Measurements from ENCODE around the gene PKNOX2. TPM values are rescaled to one million over a fixed set of nuclear protein-coding genes. Genes with fewer than 3 reads are reported as not detected.

PKNOX2 gene, protein sequence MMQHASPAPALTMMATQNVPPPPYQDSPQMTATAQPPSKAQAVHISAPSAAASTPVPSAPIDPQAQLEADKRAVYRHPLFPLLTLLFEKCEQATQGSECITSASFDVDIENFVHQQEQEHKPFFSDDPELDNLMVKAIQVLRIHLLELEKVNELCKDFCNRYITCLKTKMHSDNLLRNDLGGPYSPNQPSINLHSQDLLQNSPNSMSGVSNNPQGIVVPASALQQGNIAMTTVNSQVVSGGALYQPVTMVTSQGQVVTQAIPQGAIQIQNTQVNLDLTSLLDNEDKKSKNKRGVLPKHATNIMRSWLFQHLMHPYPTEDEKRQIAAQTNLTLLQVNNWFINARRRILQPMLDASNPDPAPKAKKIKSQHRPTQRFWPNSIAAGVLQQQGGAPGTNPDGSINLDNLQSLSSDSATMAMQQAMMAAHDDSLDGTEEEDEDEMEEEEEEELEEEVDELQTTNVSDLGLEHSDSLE
- total RNA-seq (2014; rRNA removed; shearing (Covaris generic)), result 0.04 and 0.10 TPM in 2 replicates

DNA sequence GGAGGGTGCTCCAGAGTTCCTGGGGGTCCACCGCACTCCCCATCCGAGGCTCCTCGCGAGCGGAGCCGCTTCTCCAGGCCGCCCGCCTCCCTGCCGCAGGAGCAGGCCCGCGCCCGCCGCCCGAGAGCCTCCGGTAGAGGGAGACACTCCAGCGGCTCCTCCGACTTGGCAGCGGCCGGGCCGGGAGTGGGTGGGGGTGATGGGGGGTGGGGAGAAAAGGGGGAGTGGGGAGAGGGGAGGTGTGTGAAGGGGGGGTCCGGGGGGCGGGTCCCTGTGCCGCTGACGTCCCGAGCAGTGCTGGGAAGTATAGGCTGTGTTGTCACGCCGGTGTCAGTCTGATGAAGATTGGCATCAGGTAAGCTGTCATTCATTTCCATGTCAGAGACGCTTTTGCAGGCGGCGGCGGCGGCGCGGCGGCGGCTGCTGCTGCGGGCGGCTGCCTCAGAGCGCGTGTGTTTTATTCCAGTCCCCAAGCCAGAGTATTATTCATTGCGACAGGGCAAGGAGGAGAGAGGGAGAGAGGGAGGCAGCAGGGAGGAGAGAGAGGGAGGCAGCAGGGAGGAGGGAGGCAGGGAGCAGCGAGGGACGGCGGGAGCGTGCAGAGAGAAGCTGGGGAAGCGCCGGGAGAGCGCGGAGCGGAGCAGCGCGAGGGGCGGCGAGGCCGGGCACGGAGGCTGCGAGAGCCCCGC lies at the start of gene PKNOX2:
Gene PKNOX2 (plus strand): TSS at position 330 of the 689 bp plus-strand sequence. CDS start 186,555 bp downstream, outside the sequence.
- DNase-seq (ENCODE audit: low spot score), result peak; percentile 48

GRCh38 chr11:125117429-125117828 lies 47.1 kb upstream of the PKNOX2 start:
- no peak for DNase-seq (ENCODE audit: low spot score)

- no peak for DNase-seq (ENCODE audit: low spot score)
Measured at GRCh38 chr11:125123194-125123946, 41.2 kb upstream of the PKNOX2 start.

DNA sequence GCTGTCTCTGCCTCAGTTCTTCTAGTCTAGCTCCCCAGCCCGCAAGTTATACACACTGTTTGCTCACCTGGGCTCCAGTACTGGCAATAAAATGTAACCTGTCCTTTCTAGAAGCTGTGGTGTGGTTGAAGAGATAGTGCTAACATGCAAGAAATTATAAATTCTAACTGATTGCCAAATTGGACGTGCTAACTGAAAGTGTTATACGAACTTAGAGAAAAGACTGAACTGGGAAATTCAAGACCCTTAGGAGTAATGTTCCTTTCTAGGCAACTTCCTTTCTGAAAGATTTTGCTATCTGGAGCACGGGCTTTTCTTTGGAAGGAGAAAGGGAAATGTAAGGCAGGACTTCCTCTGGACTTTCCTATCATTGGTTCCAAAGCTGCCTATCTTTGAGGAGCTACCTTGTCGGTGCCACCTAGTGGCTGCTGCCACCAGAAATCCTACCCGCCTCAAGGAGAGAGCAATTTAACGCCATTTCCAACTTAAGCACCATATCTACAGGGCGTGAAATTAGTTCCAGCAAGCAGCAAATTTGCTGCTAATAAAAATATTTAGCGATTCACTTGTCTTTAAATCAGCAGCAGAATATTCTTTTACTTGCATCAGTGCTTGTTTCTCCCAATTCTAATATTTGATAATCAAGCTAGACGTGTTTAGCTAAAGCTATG lies 40.5 kb upstream of the PKNOX2 start:
- DNase-seq (ENCODE audit: low spot score), result peak; percentile 91

GRCh38 chr11:125124618-125124992 lies 39.9 kb upstream of the PKNOX2 start:
- DNase-seq (ENCODE audit: low spot score), result no peak

DNA sequence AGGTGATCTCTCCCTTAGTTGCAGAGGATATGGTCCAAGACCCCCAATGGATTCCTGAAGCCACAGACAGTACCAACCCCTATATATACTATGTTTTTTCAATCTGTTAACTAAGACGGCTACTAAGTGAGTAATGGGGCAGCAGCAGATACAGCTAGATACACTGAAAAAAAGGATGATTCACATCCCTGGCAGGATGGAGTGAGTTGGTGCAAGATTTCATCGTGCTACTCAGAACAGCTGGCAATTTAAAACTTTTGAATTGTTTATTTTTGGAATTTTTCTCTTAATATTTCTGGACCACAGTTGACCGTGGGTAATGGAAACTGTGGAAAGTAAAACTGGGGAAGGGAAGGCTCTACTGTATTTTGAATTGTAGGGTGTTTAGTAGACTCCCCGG lies 36.1 kb upstream of the PKNOX2 start:
- no peak for DNase-seq (ENCODE audit: low spot score)

- no peak for DNase-seq (ENCODE audit: low spot score)
Measured at GRCh38 chr11:125129316-125129993, 35.1 kb upstream of the PKNOX2 start.

DNA sequence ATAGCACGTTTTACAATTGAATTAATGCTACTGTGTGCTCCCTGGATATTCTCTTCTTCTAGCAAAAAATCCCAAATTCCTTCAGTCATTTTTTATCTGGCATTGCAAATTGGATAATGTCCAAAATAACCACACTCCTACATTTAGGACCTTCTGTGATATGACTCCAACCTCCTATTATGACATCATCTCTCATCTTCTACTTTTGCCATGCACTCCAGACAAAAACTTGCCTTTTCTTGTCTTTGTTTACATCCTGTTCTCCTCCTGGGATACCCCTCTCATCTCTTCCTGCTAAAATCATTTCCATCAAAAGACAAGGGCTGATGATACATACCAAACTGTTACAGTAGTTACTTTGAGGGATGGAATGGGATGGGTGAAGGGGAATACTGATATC lies 32.5 kb upstream of the PKNOX2 start:
- DNase-seq (ENCODE audit: low spot score), result no peak

DNA sequence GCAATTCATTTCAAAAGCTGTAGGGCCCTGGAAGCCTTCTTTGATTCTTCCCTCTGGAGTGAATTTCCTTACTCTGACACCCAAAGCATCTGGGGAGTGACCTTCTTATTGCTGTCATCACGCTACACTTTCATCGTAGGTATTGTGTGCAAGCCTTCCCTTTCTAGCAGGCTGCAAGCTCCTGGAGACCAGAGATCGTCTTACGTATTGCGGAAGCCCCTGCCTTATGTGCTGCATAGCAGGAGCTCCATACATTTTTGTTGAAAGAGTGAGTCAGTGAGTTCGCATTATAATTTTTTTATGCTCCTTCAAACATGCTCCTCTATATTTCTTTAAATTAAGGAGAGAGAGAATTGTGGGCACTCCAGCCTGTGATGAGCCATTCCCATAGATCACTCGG lies 32.0 kb upstream of the PKNOX2 start:
- no peak for DNase-seq (ENCODE audit: low spot score)

- no peak for DNase-seq (ENCODE audit: low spot score)
Measured at GRCh38 chr11:125136001-125136400, 28.6 kb upstream of the PKNOX2 start.

- DNase-seq (ENCODE audit: low spot score), result no peak
Measured at GRCh38 chr11:125138966-125139365, 25.6 kb upstream of the PKNOX2 start.

- no peak for DNase-seq (ENCODE audit: low spot score)
Measured at GRCh38 chr11:125139778-125140177, 24.8 kb upstream of the PKNOX2 start.

- no peak for DNase-seq (ENCODE audit: low spot score)
Measured at GRCh38 chr11:125140233-125140632, 24.3 kb upstream of the PKNOX2 start.

DNA sequence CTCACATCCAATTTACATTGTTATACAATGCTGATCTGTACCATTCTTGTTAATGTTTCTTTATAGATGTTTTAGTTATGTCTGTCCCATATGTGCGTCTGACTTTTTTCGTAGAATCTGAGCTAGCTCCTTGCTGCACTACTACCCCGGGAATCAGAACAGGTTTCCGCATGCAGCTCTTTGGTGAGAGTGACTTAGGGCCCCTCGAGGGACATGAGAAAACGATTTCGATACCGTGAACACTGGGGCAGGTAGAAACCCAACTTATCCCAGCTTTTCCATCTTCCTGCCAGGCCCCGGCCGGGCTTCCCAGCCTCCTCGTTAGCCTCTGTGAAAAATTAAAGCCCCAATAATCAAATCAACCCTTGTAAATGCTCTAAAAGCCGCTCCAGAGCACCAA lies 23.4 kb upstream of the PKNOX2 start:
- DNase-seq (ENCODE audit: low spot score), result no peak

GRCh38 chr11:125141686-125142535 lies 22.6 kb upstream of the PKNOX2 start:
- no peak for DNase-seq (ENCODE audit: low spot score)

DNA sequence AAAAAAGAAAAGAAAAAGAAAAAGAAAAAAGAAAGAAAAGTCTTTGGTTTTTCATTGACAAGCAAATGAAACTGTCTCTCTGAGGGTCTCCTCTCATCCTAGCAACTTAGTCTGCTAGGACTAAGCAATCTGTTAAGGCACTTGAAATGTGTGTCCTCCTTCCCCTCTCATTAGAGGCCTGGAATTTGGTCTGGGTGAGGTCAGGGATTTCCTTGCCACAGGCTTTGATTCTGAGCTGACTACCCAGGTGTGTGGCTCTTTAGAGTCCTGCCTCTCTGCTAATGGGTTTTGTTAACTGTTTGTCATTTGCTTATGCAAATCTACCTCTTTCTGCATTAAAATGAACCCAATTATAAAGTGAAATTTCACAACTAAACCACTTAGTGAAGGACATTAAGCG lies 18.3 kb upstream of the PKNOX2 start:
- DNase-seq (ENCODE audit: low spot score), result no peak

DNA sequence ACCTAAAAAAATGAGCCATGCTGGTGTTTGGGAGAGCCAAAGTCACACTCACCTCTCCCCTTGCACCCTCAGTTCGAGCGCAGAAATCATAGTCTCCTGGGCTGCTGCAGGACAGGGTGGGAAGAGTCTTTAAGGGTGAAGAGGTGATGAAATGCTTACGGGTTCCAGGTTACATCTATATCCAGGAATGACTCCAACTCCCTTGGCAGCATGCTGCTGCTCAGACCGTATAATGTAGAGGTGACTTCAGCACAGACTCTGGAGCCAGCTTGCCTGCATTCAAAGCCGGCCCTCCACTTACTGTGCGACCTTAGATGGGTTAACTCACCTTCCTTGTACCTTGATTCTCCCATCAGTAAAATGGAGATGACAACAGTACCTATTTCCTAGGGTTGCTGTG lies 17.3 kb upstream of the PKNOX2 start:
- no peak for DNase-seq (ENCODE audit: low spot score)

GRCh38 chr11:125148011-125148410 lies 16.5 kb upstream of the PKNOX2 start:
- no peak for DNase-seq (ENCODE audit: low spot score)

GRCh38 chr11:125148743-125149142 lies 15.8 kb upstream of the PKNOX2 start:
- no peak for DNase-seq (ENCODE audit: low spot score)

DNA sequence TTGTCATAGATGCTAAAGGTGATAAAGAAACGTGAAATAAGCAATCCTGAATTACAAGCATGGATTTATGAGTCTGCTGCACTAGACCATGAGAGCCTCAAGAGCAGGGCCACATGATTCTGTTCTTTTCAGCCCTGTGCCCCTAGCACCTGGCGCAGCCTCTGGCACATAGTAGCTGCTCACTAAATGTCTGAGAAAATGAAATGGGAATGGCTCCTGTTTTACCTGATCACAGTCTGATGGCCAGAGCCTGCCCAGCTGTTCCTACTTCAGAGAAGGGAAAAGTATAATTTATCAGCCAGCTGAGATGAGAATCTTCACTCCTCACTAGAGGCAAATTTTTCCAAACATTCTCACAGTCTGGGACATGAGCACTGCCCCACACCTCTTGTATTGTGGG lies 10.7 kb upstream of the PKNOX2 start:
- no peak for DNase-seq (ENCODE audit: low spot score)
